K562 (cell line): Measurements from ENCODE around the gene WNT3. TPM values are rescaled to one million over a fixed set of nuclear protein-coding genes. Genes with fewer than 3 reads are reported as not detected.

Source experiments
- BCOR ChIP-seq: fragments of 450-650 bp; IDR thresholded peaks from 2 replicates; pipeline ENCODE4 v1.6.1; 2016
- CBX1 ChIP-seq: sonication (generic); IDR thresholded peaks from 2 replicates; pipeline ENCODE4 v1.6.1; 2016; ENCODE audit warnings: antibody characterized with exemption, low read depth, mild to moderate bottlenecking
- HDAC2 ChIP-seq: fragments of 450-650 bp; IDR thresholded peaks from 2 replicates; pipeline ENCODE4 v1.6.1; 2016; ENCODE audit warnings: mild to moderate bottlenecking
- KHSRP ChIP-seq: fragments of 450-650 bp; IDR thresholded peaks from 2 replicates; pipeline ENCODE4 v1.6.1; 2017
- MAFG ChIP-seq: fragments of 450-650 bp; conservative IDR thresholded peaks from 2 replicates; pipeline ENCODE4 v1.6.1; 2016; ENCODE audit warnings: missing genetic modification characterization, missing compliant biosample characterization
- PHF8 ChIP-seq: fragments of 200-600 bp; sonication (generic); IDR thresholded peaks from 2 replicates; pipeline ENCODE4 v1.6.1; 2012; ENCODE audit warnings: mixed run types, mild to moderate bottlenecking, inconsistent platforms, low read length, moderate library complexity, borderline replicate concordance
- PHTF2 ChIP-seq: fragments of 250-450 bp; sonication (Bioruptor Pico); IDR thresholded peaks from 2 replicates; pipeline ENCODE4 v1.5.0; 2021; ENCODE audit warnings: mild to moderate bottlenecking
- ZNF589 ChIP-seq: fragments of 200-800 bp; sonication (Bioruptor generic); IDR thresholded peaks from 2 replicates; pipeline ENCODE4 v1.6.1; 2016; ENCODE audit warnings: low read depth, missing genetic modification characterization, missing compliant biosample characterization
- polyA plus RNA-seq, 8 experiments: library from polyadenylated mRNA; depleted of rRNA in 4 of 8; stranded (reverse) in 5 of 8; unstranded in 3 of 8; fragments of >200 nt; fragmentation: Nextera tagmentation in 2 of 8; fragmentation: Illumina TruSeq in 1 of 8; extraction: Ambion mirVana in 2 of 8; extraction: Trizol in 1 of 8; gene quantifications; 2 replicates each; pipeline versions ENCODE4 v1.2.1 to v1.2.3, GENCODE V29; 2011 to 2014; ENCODE audit warnings: inconsistent platforms in 1 of 8, missing spikeins in 1 of 8
- total RNA-seq, 7 experiments: library from RNA; depleted of rRNA in 6 of 7; stranded (reverse); fragments of >200 nt in 6 of 7; fragmentation: Illumina TruSeq in 2 of 7; extraction: Trizol in 2 of 7; gene quantifications; 2 replicates each; pipeline versions ENCODE4 v1.2.1 to v1.2.3, GENCODE V29; 2011 to 2021; ENCODE audit warnings: low replicate concordance in 1 of 7
- TF ChIP-seq, protein P1 (sequence below): fragments of 250-450 bp; sonication (Bioruptor Pico); IDR thresholded peaks from 2 replicates; pipeline ENCODE4 v1.8.0; 2021; ENCODE audit warnings: moderate library complexity, mild to moderate bottlenecking, inconsistent platforms
- TF ChIP-seq, protein P2 (sequence below): fragments of 250-450 bp; sonication (Bioruptor Pico); IDR thresholded peaks from 2 replicates; pipeline ENCODE4 v1.8.0; 2022; ENCODE audit warnings: moderate library complexity, mild to moderate bottlenecking, inconsistent platforms
- TF ChIP-seq, protein P3 (sequence below): fragments of 450-650 bp; IDR thresholded peaks from 2 replicates; pipeline ENCODE4 v1.7.1; 2018; ENCODE audit warnings: mild to moderate bottlenecking, low read depth; ENCODE audit not compliant: partially characterized antibody
- TF ChIP-seq, protein P4 (sequence below): fragments of 450-650 bp; IDR thresholded peaks from 2 replicates; pipeline ENCODE4 v1.6.1; 2016; ENCODE audit warnings: antibody characterized with exemption

WNT3 gene
- total and polyA plus RNA-seq, 9 of the 15 experiments (the other 6 are each of a cell fraction or from before 2014, with no cell fraction given): 1.5 to 6.1 (median 3.3) TPM

DNA sequence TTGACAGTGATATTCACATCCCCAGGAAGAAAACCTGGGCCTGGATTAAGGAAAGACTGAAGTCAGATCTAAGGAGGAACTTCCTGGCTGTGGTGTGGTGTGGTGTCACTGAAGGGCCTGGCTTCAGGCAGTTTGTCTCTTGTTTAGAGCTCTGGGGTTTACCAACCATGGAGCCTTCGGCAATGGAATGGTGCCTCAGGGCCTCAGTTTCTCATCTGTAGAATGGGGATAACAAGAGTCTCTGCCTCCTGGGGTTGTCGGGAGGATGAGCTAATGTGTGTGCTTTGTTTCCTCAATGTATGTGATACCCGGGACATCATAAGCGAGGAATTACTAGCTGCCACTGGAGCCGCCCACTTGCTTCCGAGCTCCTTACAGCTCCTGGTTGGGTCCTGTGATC, 12.7 kb downstream of the WNT3 start (continued):
- TF ChIP-seq, protein P1, sequence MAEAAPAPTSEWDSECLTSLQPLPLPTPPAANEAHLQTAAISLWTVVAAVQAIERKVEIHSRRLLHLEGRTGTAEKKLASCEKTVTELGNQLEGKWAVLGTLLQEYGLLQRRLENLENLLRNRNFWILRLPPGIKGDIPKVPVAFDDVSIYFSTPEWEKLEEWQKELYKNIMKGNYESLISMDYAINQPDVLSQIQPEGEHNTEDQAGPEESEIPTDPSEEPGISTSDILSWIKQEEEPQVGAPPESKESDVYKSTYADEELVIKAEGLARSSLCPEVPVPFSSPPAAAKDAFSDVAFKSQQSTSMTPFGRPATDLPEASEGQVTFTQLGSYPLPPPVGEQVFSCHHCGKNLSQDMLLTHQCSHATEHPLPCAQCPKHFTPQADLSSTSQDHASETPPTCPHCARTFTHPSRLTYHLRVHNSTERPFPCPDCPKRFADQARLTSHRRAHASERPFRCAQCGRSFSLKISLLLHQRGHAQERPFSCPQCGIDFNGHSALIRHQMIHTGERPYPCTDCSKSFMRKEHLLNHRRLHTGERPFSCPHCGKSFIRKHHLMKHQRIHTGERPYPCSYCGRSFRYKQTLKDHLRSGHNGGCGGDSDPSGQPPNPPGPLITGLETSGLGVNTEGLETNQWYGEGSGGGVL (CRISPR knock-in tag): no peak
- TF ChIP-seq, protein P2, sequence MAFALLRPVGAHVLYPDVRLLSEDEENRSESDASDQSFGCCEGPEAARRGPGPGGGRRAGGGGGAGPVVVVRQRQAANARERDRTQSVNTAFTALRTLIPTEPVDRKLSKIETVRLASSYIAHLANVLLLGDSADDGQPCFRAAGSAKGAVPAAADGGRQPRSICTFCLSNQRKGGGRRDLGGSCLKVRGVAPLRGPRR (CRISPR knock-in tag): no peak
- TF ChIP-seq, protein P3, sequence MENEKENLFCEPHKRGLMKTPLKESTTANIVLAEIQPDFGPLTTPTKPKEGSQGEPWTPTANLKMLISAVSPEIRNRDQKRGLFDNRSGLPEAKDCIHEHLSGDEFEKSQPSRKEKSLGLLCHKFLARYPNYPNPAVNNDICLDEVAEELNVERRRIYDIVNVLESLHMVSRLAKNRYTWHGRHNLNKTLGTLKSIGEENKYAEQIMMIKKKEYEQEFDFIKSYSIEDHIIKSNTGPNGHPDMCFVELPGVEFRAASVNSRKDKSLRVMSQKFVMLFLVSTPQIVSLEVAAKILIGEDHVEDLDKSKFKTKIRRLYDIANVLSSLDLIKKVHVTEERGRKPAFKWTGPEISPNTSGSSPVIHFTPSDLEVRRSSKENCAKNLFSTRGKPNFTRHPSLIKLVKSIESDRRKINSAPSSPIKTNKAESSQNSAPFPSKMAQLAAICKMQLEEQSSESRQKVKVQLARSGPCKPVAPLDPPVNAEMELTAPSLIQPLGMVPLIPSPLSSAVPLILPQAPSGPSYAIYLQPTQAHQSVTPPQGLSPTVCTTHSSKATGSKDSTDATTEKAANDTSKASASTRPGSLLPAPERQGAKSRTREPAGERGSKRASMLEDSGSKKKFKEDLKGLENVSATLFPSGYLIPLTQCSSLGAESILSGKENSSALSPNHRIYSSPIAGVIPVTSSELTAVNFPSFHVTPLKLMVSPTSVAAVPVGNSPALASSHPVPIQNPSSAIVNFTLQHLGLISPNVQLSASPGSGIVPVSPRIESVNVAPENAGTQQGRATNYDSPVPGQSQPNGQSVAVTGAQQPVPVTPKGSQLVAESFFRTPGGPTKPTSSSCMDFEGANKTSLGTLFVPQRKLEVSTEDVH: no peak
- no peak for TF ChIP-seq KHSRP
- TF ChIP-seq PHTF2 (CRISPR knock-in tag): no peak
- no peak for TF ChIP-seq PHF8
- peak; percentile 37; the same call in 1 of the 2 replicates for TF ChIP-seq HDAC2
- TF ChIP-seq CBX1: 0 out of 2 replicates have a peak, but pooled peaks have one; percentile 29
- TF ChIP-seq ZNF589 (CRISPR knock-in tag): no peak
- TF ChIP-seq, protein P4, sequence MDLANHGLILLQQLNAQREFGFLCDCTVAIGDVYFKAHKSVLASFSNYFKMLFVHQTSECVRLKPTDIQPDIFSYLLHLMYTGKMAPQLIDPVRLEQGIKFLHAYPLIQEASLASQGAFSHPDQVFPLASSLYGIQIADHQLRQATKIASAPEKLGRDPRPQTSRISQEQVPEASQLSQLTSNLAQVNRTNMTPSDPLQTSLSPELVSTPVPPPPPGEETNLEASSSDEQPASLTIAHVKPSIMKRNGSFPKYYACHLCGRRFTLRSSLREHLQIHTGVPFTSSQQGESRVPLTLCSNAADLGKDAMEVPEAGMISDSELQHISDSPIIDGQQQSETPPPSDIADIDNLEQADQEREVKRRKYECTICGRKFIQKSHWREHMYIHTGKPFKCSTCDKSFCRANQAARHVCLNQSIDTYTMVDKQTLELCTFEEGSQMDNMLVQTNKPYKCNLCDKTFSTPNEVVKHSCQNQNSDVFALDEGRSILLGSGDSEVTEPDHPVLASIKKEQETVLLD: no peak
- TF ChIP-seq BCOR: peak; percentile 87
- no peak for TF ChIP-seq MAFG (tag)
